GM12891 (cell line): ENCODE measurements around the gene CDK5RAP2.

Experiments used
- POLR2A ChIP-seq: IDR thresholded peaks from 2 replicates; pipeline ENCODE4 v1.6.1; 2011; ENCODE audit warnings: low read depth, low read length, control low read depth
- POLR2AphosphoS5 ChIP-seq: IDR thresholded peaks from 2 replicates; pipeline ENCODE4 v1.6.1; 2011; ENCODE audit warnings: low read depth, low read length, control low read depth

- no peak for TF ChIP-seq POLR2A
- TF ChIP-seq POLR2AphosphoS5 = no peak
These were observed 21.5 kb downstream of the CDK5RAP2 start for GRCh38 chr9:120558454-120558853.
